ENCODE results near the gene CMTM7.

Gene CMTM7

GRCh38 chr3:32493437-32494414 lies 102.1 kb downstream of the CMTM7 start:
- DNase-seq, result no peak

GRCh38 chr3:32495085-32495484 lies 103.4 kb downstream of the CMTM7 start:
- no peak for DNase-seq

- no peak for DNase-seq
Observed at GRCh38 chr3:32495609-32496008, 104.0 kb downstream of the CMTM7 start.

- no peak for DNase-seq
Observed at GRCh38 chr3:32498252-32498651, 106.6 kb downstream of the CMTM7 start.

- DNase-seq, result no peak
Observed at GRCh38 chr3:32498992-32499391, 107.3 kb downstream of the CMTM7 start.

GRCh38 chr3:32499585-32499984 lies 107.9 kb downstream of the CMTM7 start:
- no peak for DNase-seq

GRCh38 chr3:32500231-32500630 lies 108.6 kb downstream of the CMTM7 start:
- DNase-seq, result no peak

- no peak for DNase-seq
Observed at GRCh38 chr3:32500880-32501782, 109.5 kb downstream of the CMTM7 start.

GRCh38 chr3:32501783-32502117 lies 110.1 kb downstream of the CMTM7 start:
- no peak for DNase-seq

- DNase-seq, result peak; percentile 80
Observed at GRCh38 chr3:32502118-32502945, 110.7 kb downstream of the CMTM7 start, which contains the start of gene CMTM6. Gene CMTM6, minus strand, starts transcription at chr3:32502852. Its CDS starts 107 bp downstream, at chr3:32502745.

- no peak for DNase-seq
Observed at GRCh38 chr3:32502946-32503286, 111.3 kb downstream of the CMTM7 start.

Data from CD4-positive, alpha-beta T cell treated with Interleukin-17A for 1 hour (primary cell).